Endothelial cell of umbilical vein (primary cell): ENCODE measurements around the gene SVOP. TPM values are rescaled to one million over a fixed set of nuclear protein-coding genes. Genes with fewer than 3 reads are reported as not detected.
"Not testable (repeated sequence)": the region's sequence is repeated elsewhere in the genome, so short reads cannot be mapped to it uniquely, and the experiment has no call there.

Experiments
- BruUV-seq: library from RNA; stranded (reverse); fragments of 400-500 nt; replicated peaks from 2 replicates; lab custom pipeline; 2021; lab: Mats Ljungman, UMichigan
- CTCF ChIA-PET: fragments of 300-600, 350-600 bp; sonication (Branson Sonifier 250); formaldehyde crosslinking; loops from one replicate; lab custom pipeline; 2021; ENCODE audit warnings: antibody characterized with exemption, inconsistent platforms; lab: Charles Lee
- POLR2A ChIA-PET: fragments of 300-600, 350-600 bp; sonication (Branson Sonifier 250); formaldehyde crosslinking; loops from one replicate; lab custom pipeline; 2021; ENCODE audit warnings: antibody characterized with exemption, inconsistent platforms; lab: Charles Lee
- DNase-seq: peaks from one replicate; pipeline ENCODE4 v3.0.0-alpha.2; 2011; ENCODE audit warnings: low read depth, low spot score
- FAIRE-seq: peaks from 2 replicates; lab custom pipeline; 2011; peaks lifted over from hg19 to GRCh38; lab: Jason Lieb, UNC
- H2AFZ ChIP-seq: 2 replicates; pipeline ENCODE4 v1.6.0; 2012; ENCODE audit warnings: low read depth, low read length, control low read depth, inconsistent platforms
- H3K27ac ChIP-seq: 2 replicates; pipeline ENCODE4 v1.5.1; 2011; ENCODE audit warnings: low read depth, mild to moderate bottlenecking, control low read depth, low read length, moderate library complexity; ENCODE audit not compliant: insufficient read depth
- H3K27me3 ChIP-seq, 2 experiments: 2 replicates each; pipeline versions ENCODE4 v1.6.0 to v1.6.1; 2011; ENCODE audit warnings: low read length in 2 of 2, mixed read lengths in 1 of 2; ENCODE audit not compliant: control insufficient read depth in 2 of 2, insufficient read depth in 2 of 2
- H3K36me3 ChIP-seq, 2 experiments: 2 replicates in 1 of 2; 3 replicates in 1 of 2; pipeline ENCODE4 v1.5.1; 2011; ENCODE audit warnings: low read length in 2 of 2, mild to moderate bottlenecking in 1 of 2, moderate library complexity in 1 of 2; ENCODE audit not compliant: control insufficient read depth in 2 of 2, insufficient read depth in 2 of 2; ENCODE audit errors: extremely low read depth in 1 of 2
- H3K4me1 ChIP-seq: 3 replicates; pipeline ENCODE4 v1.5.1; 2011; ENCODE audit warnings: mild to moderate bottlenecking, low read length; ENCODE audit not compliant: control insufficient read depth, insufficient read depth; ENCODE audit errors: extremely low read depth
- H3K4me2 ChIP-seq: 2 replicates; pipeline ENCODE4 v1.6.1; 2011; ENCODE audit warnings: low read length, control low read depth, mixed read lengths; ENCODE audit not compliant: insufficient read depth
- H3K4me3 ChIP-seq, 3 experiments: fragments of 200-600 bp in 1 of 3; sonication (generic), shearing (Covaris generic) in 1 of 3; replicated peaks in 1 of 3; 2 replicates each; pipeline ENCODE4 v1.5.1; 2011 to 2016; ENCODE audit warnings: control low read depth in 3 of 3, low read length in 3 of 3, mild to moderate bottlenecking in 2 of 3, inconsistent platforms in 1 of 3, low read depth in 1 of 3, moderate library complexity in 1 of 3; ENCODE audit not compliant: insufficient read depth in 1 of 3
- H3K79me2 ChIP-seq: 2 replicates; pipeline ENCODE4 v1.6.0; 2012; ENCODE audit warnings: low read length, inconsistent platforms; ENCODE audit not compliant: control insufficient read depth, insufficient read depth
- H3K9ac ChIP-seq: replicated peaks from 2 replicates; pipeline ENCODE3; 2011; ENCODE audit warnings: low read length, control low read depth; ENCODE audit not compliant: insufficient read depth; ENCODE audit errors: extremely low read depth
- H3K9me1 ChIP-seq: replicated peaks from 3 replicates; pipeline ENCODE4 v1.6.0; 2011; ENCODE audit warnings: mild to moderate bottlenecking, low read length; ENCODE audit not compliant: control insufficient read depth, insufficient read depth; ENCODE audit errors: extremely low read depth
- H3K9me3 ChIP-seq: replicated peaks from 2 replicates; pipeline ENCODE4 v1.5.1; 2012; ENCODE audit warnings: low read length, inconsistent platforms; ENCODE audit not compliant: control insufficient read depth, insufficient read depth
- H4K20me1 ChIP-seq: replicated peaks from 2 replicates; pipeline ENCODE3; 2011; ENCODE audit warnings: mild to moderate bottlenecking, low read length; ENCODE audit not compliant: control insufficient read depth, insufficient read depth; ENCODE audit errors: extremely low read depth
- dilution Hi-C: fragments of 300-500 bp; cut with MboI; formaldehyde crosslinking; loops from one replicate; pipeline ENCODE4 v1.15.0; 2019; ENCODE audit warnings: low sequenced_read_pairs; ENCODE audit not compliant: extremely low pct_ligation_motif_present
- intact Hi-C: fragments of 100-400 bp; cut with micrococcal nuclease; formaldehyde crosslinking; loops from one replicate; pipeline ENCODE4 v1.10.0; 2022
- polyA plus RNA-seq, 4 experiments: library from polyadenylated mRNA; depleted of rRNA in 3 of 4; stranded (reverse) in 3 of 4; unstranded in 1 of 4; fragments of >200 nt; gene quantifications; 2 replicates each; pipeline versions ENCODE4 v1.2.1 to v1.2.3, GENCODE V29; 2011 to 2012; ENCODE audit warnings: missing spikeins in 1 of 4
- total RNA-seq: library from RNA; stranded (reverse); gene quantifications from 2 replicates; pipeline ENCODE4 v1.2.3, GENCODE V29; 2021

The SVOP gene
- total and polyA plus RNA-seq, 2 donors (not counting 3 experiments of a cell fraction or from before 2014, with no cell fraction given): not detected

- H3K27me3 ChIP-seq, H3K4me3 ChIP-seq, H2AFZ ChIP-seq, CTCF ChIA-PET, dilution Hi-C loops, H3K4me1 ChIP-seq, H4K20me1 ChIP-seq, DNase-seq, H3K4me2 ChIP-seq, H3K79me2 ChIP-seq, H3K27ac ChIP-seq, H3K9ac ChIP-seq, H3K9me3 ChIP-seq, H3K9me1 ChIP-seq, FAIRE-seq, intact Hi-C loops, BruUV-seq, H3K36me3 ChIP-seq, POLR2A ChIA-PET: not testable (repeated sequence)
These were observed 28.9 kb upstream of the SVOP start for GRCh38 chr12:109049794-109050193.

- H2AFZ ChIP-seq, H3K4me1 ChIP-seq, H4K20me1 ChIP-seq, BruUV-seq, H3K4me3 ChIP-seq, H3K9me1 ChIP-seq, H3K79me2 ChIP-seq, intact Hi-C loops, H3K4me2 ChIP-seq, H3K27me3 ChIP-seq, H3K36me3 ChIP-seq, H3K27ac ChIP-seq, dilution Hi-C loops, POLR2A ChIA-PET, H3K9ac ChIP-seq, FAIRE-seq, DNase-seq, CTCF ChIA-PET, H3K9me3 ChIP-seq: not testable (repeated sequence)
These were observed 27.8 kb upstream of the SVOP start for GRCh38 chr12:109048706-109049105.
